HG02943 (cell line): Measurements from ENCODE around the gene SRI.

Source experiments
- ATAC-seq: cut with Tn5 transposase; IDR thresholded peaks from one replicate; pipeline ENCODE4 v1.9.1; 2021; ENCODE audit warnings: mild to moderate bottlenecking, low read depth, moderate library complexity; ENCODE audit not compliant: unreplicated experiment

SRI gene

DNA sequence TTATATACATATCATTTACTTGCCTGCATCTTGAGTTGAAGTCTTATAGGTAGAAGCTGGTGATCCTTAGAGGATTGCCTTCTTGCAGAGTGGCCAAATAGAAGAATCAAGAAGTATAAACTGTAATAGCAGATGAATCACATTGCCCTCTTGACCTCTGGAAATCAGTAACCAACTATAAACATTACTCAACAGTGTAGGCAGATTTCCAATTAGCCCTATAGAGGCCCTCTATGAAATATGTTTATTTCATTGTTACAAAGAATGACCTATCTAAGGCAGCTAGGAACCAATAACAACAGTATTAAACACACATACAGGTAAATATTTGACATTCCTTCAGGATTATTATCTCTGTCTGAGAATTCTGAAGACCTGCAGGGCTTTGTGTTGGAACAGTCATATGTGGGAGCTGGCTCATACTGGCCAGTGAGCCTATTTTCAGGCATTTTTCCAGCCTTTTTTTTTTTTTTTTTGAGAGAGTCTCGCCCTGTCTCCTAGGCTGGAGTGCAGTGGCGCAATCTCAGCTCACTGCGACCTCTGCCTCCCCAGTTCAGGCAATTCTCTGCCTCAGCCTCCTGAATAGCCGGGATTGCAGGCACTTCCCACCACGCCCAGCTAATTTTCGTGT is 7.2 kb upstream of the SRI start:
- ATAC-seq = no peak

DNA sequence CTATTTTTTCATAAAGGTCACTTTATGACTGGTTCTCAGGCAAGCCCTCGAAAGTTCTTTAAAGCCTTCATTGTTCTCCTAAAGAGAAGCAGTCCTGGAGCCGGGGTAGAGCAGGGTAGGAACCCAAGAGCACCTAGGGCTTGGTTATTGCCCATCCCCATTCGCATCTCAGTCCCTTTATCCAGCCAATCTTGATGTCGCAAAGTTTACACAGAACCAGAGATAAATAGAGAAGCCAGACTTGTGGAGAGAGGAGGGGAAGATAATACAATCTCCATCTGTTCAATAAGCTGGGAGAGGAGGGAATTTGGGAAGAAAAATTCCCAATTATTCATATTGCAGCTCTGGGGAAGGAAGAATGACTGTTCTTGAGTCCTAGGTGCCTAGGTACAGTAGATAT is 6.4 kb upstream of the SRI start:
- no peak for ATAC-seq

- no peak for ATAC-seq
Measured at GRCh38 chr7:88224601-88225275, 4.9 kb upstream of the SRI start.

GRCh38 chr7:88223265-88223664 is 3.4 kb upstream of the SRI start:
- no peak for ATAC-seq

DNA sequence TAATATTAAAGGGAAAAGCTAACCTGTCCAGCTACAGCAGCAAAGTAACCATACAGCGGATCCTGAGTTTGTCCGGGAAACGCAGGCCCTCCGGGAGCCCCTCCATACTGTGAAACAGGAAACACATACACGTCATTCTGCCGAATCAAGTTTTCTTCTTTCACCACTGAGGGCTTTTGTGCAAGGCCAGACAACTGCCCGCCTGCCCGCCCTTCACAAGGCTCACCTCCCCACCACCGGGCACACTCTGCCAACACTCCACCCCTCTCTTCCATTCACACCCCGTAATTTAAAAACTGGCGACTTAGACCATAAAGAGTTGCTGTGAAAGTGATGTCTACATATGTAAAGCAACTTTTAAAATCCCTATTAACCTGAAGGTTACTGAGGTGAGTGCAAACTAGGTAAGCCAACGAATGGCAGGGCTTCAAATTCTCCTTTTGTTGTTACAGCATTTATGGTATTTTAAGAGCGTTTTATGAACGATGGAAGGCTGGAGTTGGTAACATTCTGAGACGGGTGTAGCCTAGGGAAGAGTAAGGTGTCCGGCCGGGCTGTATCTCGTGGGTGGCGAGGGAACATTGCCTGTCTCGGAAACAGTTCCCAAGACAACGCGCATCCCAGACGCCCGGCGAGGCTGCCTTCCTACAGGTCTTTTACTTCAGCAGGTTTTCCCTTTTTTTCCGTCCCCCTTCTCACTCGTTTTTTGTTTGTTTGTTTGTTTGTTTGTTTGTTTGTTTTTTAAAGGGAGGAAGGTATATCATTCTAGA is 817 bp downstream of the SRI start:
- peak; percentile 46 for ATAC-seq

DNA sequence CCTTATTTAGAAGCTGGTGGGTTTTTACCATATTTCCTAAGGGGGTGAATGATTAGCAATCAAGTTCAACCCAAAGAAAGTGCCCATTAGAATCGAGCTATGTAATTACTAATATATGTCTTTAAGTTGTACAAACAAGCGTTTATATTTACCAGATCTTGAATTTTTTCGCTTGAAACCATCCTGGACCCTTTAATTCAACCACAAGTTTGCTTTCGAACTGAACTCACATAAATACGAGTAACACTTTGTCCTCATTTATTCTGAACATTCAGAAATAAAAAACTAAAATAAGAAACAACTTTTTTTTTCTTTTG is 1.5 kb downstream of the SRI start:
- ATAC-seq = no peak

DNA sequence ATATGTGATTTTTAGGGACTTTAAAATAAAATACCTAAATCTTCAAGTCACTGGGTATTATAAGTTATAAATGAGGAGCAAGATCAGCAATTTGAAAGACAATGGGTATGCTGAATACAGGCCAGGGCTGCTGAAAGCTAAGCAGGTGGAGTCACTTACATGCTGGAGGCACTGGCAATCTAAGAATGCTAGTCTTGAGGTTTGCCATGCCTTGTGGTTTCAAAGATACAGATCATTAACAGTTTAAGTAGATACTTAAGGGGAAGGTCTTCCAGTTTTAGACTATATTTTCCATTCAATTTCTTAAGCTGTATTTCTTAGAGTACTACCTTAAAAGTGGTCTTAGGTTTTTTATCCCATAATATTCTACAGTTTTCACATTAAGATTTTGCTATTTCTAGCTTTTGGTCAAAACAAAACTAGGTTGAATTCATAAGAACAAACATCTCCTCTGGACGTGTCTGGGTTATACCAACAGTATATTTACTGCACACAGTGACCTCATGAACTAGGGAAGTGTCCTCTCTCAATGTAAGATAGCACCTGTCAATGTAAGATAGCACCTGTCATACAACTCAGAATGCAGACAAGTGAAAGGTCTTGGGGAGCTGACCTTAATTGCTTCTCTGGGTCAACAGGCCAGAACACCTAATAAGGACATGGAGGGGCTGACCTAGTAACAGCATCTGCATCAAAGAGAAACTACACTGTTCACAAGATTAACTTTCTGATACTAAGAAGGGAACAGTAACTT is 2.0 kb downstream of the SRI start:
- ATAC-seq = peak; percentile 75

DNA sequence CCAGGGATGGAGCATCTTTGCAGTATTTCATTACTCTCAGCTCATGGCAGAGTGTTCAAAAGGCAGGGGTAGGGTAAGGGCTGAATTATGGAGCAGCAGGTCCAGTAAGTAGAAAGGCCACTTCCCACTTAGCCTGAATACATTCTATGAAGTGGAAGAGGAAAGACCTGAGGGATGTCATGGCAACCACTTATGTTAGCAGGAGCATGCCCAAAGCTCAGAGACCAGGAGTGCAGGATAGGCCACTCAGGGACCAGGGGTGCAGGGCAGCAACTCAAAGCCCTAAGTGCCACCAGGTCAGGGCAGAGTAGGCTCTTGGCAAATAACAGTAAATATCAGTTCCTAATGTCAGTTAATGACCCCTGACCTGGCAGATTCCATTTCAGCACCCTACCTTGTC is 3.6 kb downstream of the SRI start:
- ATAC-seq = no peak

GRCh38 chr7:88215295-88215694 is 4.5 kb downstream of the SRI start:
- ATAC-seq = no peak

GRCh38 chr7:88214456-88214855 is 5.4 kb downstream of the SRI start:
- ATAC-seq = no peak

GRCh38 chr7:88212918-88213317 is 6.9 kb downstream of the SRI start:
- ATAC-seq = no peak

DNA sequence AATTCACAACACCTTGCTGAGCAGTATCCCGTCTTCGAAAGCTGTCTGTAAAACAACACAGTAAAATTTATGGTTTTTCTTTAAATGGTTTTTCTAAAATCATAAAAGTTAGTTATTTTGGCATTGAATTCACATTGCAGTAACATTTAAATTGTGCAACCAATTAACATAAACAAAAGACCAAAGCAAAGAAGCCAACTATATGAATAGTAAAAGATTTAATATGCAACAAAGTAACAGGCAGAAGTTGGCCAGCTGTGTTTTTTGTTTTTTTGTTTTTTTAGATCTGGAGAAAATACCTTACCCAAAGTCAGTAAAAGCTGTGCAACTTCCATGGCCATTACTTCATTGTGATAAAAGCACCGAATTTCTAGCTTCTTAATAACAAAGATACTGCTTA is 11.3 kb downstream of the SRI start:
- ATAC-seq = no peak

GRCh38 chr7:88206254-88206653 is 13.6 kb downstream of the SRI start:
- ATAC-seq = no peak

- no peak for ATAC-seq
Measured at GRCh38 chr7:88205179-88205578, 14.7 kb downstream of the SRI start.

GRCh38 chr7:88204525-88205110 is 15.2 kb downstream of the SRI start:
- ATAC-seq = no peak

DNA sequence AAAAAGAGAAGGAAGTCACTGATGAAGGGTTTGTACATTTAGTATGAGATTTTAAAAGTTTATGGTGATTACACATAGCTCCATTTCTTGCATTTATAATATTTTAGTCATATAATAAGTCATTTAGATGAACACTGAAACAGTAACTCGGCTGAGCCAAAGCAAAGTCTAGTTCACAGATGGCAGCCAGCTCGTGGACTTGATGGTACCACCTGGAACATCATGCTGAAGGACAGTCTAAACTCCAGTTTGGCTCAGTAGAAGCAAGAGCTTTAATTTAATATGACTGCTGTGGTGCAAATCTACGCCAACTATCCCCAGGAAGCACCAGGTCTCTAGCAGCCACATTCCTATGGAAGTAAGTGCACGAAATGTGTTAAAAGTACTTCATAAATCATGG is 16.4 kb downstream of the SRI start:
- no peak for ATAC-seq

DNA sequence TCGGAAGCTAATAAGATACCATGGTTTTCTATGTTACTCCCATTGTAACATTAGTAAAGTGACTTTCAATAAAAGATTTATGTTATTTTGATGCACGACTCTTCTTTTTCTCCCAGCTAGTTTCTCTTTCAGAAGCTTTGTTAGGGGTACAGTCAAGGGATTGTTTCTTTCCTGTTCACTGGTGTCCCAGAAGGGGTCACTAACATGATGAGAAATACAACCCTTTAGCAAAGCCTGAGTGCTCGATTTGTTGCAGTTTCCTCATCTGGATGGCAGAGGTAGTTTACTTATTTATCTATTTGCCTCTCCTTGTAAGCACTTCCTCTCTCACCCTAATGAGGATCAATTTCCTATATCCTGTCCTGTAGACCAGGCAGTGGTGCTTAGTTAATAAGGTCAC is 17.0 kb downstream of the SRI start:
- ATAC-seq = no peak

GRCh38 chr7:88202278-88202677 is 17.6 kb downstream of the SRI start:
- no peak for ATAC-seq

DNA sequence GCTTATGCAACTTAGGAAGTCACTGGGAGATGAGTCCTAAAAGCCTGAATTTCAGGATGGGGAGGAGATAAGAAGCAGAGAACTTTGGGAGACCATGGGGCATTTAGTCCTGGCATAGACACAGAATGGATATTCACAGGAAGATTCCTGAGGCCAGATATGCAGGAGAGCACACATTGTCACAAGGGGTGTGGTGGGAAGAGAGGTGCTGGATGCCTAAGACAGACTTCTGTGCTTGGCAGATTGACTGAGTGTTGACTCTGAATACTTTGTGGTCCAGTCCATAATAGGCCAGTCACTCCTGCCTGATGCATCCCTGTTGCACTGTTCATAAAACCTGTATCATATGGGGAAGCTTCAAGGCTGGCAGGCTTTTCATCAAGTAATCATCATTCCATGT is 18.5 kb downstream of the SRI start:
- no peak for ATAC-seq

GRCh38 chr7:88200789-88201188 is 19.0 kb downstream of the SRI start:
- ATAC-seq = no peak

DNA sequence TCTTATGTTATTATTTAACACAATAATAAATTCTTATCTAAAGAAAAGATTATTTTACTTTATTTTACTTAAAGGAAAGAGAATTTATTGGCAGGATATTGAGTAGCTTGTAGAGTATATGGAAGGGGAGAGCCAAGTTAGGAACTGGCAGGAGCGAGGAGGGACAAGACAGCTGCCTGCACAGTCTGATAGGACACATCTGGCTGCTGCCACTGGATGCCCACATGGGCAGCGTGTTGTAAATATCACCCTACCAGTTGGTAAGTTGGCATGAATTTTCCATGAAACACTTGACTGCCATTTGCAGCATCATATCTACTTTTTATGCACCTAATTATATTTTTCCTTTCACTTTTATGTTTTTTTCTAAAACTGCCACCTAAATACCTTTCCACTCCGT is 19.6 kb downstream of the SRI start:
- ATAC-seq = no peak
